ENCODE measurements around the gene SDC3.
"Not testable (repeated sequence)": the region's sequence is repeated elsewhere in the genome, so short reads cannot be mapped to it uniquely, and the experiment has no call there.

SDC3 gene, protein sequence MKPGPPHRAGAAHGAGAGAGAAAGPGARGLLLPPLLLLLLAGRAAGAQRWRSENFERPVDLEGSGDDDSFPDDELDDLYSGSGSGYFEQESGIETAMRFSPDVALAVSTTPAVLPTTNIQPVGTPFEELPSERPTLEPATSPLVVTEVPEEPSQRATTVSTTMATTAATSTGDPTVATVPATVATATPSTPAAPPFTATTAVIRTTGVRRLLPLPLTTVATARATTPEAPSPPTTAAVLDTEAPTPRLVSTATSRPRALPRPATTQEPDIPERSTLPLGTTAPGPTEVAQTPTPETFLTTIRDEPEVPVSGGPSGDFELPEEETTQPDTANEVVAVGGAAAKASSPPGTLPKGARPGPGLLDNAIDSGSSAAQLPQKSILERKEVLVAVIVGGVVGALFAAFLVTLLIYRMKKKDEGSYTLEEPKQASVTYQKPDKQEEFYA

DNA sequence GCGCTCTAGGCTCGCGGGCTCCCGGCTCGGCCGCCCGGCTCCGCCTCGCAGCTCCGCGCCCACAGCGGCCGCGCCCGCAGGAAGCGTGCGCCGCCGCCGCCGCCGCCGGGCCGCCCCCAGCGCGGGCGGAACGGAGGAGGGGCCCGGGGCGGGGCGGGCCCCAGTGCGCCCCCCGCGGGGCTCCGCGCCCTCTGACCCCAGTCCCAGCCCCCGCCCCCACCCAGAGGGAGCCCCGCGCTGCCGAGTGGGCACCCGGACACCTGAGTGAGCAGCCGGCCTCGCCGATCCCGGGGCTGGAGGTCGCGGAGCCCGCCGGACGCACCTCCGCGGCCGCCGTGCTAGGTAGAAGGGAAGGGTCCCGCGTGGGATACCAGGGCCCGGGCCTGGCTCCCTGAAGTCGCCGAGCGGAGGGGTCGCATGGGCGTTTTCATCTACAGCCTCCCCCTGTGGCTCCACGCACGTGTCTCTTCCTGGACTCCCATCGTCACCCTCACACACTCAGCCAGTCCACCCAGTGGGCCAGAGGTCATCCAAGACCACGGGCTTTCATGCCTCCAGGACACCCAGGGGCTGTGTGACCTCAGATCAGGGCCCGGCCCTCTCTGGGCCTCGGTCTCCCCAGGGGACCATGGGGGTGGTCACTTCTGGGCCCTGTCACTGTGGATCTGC is at the start of gene SDC3:
SDC3 (minus strand) TSS at position 63 of the 669 bp plus-strand sequence. CDS start 172 bp downstream, outside the sequence.
- DNase-seq, result no peak

DNA sequence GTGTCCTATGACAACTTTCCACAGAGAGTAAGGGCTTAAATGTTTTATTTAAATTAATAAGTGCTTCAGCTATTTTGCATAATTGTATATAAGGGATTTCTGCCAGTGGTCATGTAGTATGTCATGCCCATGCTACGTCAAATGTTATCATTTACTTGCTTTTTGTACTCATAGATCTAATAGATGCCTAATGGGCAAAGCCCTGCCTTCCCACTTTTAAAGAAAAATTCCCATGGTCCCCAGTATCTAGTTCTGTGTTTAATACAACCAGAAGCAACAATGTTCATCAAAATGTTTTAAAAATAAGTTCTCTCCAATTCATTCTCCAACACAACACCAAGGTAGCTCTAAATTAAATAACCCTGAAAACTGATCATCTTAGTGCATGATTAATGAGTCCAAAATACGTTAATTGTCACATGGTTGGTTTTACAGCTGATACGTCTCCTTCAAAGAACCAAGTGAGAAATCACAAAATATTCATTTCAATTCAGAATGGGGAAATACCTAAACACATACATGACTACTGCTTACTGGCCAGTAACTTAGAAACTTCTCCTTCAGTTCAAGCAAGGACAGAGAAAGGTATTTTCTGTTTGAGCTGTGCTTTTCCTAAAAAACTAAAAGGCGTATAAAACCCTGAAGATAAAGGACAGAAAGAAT is 49.1 kb upstream of the SDC3 start:
- no peak for DNase-seq

DNA sequence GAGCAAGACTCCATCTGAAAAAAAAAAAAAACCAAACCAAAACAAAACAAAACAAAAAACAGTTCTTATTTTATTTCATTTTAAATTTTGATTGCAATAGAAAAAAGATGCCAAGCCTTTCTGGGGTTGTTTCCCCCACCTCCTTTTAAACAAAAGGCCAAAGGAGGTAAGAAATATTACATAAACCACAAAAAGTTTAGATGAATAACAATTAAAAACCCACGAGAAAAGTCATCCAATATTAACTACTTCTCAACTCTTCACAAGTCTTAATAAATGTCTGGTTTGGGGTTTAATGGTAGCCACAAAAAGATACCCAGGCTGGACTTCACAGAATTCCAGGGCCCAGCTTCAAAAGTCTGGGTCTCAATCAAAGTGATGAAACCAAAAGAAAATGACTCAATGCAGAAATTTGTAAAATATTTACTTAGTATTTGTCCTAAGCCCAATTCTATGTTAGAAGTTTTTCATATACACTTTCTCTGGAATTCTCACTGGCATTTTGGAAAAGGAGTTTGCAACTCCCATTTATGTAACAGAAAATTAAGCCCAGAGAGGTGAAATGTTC is 47.0 kb upstream of the SDC3 start:
- no peak for DNase-seq

DNA sequence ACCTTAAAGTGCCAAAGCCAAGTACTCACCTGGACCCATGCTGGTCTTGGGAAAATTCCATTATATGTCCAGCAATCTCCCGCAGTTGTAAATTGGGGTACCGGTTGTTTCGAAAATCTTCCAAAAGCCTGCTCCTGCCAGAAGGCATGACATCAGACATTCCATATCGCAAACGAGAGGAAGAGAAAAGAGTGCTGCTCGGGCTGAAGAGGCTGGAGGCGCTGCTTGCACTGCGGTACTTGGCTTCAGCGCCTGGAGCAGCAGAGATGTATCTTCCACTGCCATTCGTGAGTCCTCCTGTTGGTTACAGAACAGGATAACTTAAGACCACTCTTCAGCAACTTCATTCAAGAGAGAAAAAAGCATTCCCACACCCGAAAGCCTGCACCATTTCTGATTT is 45.1 kb upstream of the SDC3 start:
- no peak for DNase-seq

DNA sequence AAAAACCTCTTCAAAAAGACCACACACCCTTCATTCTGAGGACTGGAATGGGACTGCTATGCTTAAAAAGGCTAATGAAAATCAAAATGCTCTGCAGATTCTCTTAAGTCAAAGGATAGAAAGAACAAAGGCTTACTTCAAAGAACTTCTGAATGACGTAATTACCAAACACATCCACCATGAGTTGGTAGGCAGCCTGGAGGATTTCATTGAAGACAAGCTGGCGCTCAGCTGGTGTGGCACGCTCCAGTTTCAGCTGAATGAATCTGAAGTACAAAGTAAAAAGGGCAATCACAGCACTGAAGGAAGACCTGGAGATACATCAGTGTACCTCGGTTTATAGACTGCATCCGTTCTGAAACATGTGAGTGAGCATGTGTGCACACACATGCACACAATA is 43.5 kb upstream of the SDC3 start:
- no peak for DNase-seq

DNA sequence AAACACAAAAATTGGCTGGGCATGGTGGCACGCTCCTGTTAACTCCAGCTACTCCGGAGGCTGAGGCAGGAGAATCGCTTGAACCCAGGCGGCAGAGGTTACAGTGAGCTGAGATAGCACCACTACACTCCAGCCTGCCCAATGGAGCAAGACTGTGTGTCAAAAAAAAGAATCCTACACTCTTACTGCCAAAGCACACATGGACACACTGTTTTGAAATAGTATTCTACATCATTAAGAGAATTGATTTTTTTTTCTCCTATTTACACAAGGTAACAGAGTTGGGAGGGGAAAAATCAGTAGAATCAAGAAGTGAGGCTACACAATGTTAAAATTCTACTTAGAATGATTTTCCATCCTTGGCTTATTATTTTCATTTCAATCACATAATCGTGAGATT is 42.1 kb upstream of the SDC3 start:
- no peak for DNase-seq

DNA sequence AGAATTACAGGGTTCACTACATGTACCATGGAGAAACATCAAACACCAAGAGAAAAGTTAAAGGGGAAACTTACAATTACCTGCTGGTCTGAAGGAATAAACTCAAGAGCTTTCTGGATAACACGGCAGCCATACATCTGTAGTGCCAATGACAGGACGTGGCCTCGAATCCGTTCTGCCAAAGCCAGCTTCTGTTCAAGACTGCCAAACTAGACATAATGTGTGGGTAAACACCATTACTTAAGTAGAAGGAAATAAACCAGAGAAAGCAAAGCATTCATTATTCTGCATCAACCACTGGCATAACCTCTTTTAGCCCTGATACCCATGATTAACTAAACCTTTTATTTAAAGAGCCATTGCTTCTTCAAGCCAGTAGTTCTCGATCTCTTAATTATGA is 41.5 kb upstream of the SDC3 start:
- DNase-seq, result peak; percentile 47

DNA sequence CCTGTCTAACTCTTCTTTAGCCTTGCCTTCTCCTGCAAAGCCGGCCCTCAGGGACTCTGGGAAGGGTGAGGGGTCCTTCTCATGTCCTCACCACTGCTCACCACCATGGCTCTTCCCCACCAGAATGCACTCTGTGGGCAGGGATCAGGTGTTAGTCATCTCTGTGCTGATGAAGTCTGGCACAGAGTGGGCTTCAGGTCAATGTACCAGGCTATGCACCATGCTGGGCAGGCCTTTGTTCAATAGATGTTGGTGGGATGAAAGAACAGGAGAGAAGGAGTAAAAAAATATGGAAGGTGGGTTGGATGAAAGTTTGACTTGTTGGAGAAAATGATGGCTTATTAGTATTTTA is 40.9 kb upstream of the SDC3 start:
- DNase-seq, result not testable (repeated sequence)

DNA sequence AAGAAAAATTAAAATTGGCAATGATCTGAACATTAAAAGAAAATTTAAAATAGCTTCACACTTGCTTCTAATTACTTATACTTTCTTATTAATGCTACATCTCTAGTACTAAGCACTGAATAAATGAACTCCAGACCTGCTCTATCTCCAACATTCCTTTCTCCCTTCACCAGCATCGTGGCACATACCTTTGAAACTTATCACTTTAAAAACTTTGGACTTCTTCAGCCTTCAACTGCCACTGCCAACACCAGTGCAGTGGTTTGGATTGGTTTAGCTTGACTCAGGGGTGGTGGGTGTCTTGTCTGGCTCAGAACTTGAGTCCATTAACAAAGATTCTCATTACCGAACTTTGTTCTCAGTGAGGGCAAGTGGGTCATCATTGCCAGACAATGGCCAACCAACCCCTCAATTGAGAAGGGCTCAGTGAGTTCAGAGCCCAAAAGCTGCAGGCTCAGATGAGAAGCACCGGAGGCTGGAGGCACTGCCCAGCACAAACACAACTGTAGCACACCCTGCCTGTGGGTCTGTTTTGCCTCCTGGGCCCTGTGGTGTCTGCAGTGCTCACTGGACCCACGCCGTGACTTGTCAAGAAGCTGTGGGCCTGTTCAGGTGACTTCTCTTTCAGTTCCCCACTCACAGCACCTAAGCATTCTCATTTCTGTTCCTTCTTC is 40.4 kb upstream of the SDC3 start:
- not testable (repeated sequence) for DNase-seq

DNA sequence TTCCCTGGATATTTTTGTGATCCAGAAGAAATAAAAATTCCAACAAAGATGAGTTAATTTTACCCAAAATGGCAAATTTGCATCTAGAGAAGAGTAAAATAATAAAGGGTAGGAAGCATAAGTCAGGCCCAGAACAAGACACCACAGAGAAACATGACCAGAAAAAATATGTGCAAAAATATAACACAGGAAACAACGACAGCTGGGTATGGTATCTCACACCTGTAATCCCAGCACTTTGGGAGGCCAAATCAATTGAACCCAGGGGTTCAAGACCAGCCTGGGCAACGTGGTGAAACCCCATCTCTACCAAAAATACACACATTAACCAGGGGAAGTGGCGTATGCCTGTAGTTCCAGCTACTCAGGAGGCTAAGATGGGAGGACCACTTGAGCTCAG is 39.7 kb upstream of the SDC3 start:
- no peak for DNase-seq

DNA sequence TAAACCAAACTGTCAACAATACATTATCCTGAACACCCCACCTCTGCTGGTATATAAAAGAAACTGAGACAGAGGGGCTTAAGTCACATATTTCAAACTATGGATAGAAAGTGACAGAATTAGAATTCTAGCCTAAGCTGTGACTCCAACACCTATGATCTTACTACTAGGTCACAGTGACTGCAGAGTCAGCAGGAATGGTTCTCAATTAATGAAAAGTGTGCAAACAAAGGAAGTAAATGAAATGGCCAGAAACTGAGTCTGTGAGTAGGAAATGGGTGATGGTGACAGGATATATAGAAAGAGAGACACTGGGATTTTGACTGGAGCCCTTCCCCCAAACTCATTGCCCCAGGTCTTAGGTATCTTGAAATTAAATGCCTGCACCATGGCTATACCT is 38.7 kb upstream of the SDC3 start:
- no peak for DNase-seq

DNA sequence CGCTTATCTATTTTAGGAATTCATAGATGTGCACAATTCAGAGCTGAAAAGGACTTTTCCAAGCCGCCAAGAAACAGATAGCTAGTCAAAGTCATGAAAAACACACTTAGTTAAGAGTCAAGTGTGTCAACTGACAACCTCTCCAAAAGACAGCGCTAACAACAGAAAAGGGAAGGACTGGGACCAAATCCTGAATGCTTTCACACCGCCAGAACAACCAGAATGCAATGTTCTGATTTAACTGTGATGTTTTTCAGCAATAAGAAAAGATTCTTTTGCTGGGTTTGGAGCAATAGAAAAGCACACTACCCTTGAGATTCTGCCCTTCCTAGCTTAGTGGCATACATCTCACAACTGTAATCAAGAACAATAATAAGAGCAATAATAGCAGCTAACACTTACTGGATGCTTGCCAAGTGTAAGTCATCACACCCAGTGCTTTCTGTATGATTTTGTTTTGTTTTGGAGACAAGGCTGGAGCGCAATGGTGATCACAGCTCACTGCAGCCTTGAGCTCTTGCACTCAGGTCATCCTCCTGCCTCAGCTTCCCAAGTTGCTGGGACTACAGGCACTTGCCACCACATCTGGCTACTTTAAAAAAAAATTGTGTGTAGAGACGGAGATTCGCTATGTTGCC is 33.9 kb upstream of the SDC3 start:
- DNase-seq, result peak; percentile 31

DNA sequence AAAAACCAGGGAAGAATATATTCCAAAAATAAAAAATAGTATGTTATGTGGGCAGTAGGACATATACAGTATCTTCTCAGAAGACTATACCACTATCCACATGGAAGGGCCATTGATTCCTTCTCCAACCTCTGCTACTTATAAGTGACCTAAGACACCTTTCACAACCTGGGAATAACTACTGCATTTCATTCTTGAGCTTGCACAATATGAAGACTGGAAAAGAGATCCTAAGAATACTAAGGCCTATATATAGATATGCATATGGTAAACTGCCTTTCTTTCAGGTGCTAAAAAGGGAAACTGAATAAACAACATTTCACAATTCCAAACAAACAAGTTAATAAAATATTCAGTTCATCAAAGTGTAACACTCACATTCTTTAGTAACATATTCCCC is 32.0 kb upstream of the SDC3 start:
- no peak for DNase-seq

DNA sequence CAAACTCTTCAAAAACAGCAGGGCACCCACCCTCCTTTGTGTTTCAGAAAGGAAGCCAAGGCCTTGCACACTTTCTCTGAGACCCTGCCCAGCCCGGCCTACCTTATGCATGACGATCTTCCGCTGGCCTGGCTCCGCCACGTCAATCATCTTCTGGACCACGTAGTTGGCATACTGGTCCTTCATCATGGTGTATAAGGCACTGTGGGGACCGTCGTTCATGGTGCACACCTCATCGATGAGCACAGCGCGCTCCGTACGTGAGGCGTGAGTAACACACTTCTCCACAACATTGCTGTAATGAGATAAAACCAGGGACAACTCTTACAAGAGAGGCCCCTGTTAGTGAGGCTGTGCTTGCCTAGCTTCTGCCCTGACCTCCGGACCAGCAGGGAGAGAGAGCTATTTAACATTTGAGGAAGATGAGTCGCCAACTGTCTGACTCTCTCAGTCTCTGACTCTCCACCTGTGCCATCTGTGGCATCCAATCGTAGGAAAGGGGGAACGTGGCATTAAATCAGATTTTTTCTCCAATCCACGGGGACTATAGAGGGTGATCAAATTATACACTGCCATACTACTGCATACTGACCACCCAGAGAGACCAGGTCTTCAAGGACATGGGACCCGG is 28.1 kb upstream of the SDC3 start:
- no peak for DNase-seq

DNA sequence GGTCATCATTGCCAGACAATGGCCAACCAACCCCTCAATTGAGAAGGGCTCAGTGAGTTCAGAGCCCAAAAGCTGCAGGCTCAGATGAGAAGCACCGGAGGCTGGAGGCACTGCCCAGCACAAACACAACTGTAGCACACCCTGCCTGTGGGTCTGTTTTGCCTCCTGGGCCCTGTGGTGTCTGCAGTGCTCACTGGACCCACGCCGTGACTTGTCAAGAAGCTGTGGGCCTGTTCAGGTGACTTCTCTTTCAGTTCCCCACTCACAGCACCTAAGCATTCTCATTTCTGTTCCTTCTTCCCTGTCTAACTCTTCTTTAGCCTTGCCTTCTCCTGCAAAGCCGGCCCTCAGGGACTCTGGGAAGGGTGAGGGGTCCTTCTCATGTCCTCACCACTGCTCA is 27.2 kb upstream of the SDC3 start:
- DNase-seq, result not testable (repeated sequence)

DNA sequence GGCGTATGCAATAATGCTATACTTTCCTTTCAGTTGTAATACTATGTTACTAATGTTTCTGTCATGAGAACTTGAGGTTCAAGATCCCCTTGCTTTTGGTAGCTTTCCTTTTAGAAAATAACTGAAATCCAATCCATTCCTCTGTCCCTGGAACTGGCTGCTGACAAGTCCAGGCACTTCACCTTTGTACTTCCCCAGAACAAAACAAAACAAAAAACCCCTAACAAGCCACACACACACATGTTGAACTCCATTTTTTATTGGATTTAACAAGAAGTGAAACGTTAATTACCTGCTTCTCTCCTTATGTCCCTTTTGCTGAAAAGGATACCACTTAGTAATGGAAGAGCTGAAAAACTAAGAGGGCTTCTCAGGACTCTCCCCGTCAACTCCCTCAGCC is 26.1 kb upstream of the SDC3 start:
- peak; percentile 22 for DNase-seq

DNA sequence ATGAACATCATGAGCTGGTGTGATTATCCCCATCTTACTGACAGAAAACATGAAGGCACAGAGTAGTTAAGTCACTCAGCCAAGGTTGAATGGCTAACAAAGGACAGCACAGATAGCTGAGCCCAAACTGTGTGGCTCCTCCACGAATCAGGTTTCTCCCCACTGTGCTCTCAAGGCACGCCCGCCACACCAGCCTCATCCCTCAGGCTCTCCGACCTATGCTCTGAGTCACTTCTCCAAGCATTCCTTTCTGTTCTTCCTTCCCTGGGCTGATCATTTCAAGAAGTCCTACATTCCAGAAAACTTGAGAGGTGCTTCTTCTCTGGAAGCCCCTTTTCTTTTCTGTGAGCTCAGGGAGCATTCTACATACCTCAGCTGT is 25.3 kb upstream of the SDC3 start:
- DNase-seq, result no peak

DNA sequence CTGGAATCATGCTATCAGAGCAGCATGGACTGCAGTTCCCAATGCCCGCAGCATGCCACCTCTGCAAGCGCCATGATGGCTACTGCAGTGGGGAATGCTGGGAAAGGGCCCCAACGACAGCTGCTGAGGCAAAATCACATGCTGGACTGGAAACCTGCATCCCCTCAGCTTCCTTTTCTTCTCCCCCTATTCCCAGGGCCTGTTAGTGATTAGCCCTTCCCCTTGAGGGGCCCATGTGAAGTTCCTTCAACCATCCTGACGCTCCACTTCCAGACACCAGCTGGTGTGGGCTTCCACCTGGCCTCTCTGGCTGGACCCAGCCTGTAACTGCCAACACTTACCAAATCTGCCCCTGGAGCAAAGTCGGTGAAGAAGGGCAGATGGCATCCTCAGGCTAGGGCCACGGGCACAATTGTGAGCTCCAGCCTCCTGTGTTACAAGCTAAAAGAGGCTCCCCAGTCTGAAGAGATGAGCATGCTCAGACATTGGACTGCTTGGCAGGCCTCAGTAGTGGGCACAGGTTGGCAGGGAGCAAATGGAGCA is 22.1 kb upstream of the SDC3 start:
- no peak for DNase-seq

DNA sequence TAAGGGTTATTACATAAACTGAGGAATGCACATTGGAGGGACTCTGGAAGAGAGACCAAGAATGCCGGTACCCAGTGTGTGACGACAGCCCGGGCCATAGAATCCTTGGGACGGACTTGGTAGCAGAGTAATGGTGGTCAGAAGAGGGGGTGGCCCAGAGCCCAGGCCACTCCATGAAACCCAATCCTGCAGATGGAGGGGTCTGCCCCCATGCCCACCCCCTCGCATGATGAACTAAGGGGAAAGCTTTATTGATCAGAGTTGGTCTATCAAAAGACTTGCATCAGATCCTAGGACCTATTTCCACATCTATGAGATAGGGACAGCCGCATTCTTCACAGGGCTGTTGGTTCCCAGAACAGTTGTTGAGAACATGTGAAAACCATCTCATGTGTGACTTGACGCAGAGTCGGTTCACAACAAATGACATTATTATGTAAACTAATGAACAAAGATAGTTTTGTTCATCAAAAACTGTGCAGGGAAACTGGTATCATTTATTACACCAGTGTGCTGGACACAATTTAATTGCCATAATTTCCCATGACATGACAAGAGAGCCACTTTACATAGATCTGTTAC is 21.5 kb upstream of the SDC3 start:
- DNase-seq, result no peak

DNA sequence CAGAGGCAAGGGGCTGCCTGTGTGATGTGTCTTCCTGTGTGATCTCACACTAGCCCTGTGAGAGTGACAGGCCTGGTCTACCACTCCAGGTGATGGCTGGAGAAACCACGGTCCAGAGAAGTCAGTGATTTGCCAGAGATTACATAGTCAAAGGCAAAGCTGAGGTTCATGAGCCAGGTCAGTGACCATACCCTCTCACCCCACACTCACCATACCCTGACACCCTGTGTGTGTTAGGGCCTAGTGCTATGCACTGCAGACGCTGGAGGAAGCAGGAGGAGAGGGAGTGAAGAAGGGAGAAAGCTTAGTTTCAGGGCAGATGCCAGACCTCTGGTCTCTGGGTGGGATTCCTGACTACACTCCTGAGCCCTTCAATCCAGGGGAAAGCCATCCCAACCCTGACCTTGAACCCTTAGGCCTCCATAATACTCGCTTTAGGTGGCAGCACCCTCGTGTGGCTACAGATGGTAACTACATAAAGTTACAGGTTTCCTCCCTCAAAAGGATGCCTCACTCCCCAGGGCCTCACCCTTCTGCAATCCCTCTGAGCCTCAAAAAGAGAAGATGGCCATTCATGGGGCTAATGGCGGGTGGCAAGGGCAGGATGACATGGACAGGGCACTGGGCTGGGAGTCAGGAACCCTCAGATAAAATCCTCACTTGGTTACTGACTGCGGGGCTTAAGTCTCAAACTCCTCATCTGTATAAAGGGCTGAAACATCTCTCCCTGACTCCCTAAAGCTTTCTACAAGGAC is 20.8 kb upstream of the SDC3 start:
- DNase-seq, result peak; percentile 38

DNA sequence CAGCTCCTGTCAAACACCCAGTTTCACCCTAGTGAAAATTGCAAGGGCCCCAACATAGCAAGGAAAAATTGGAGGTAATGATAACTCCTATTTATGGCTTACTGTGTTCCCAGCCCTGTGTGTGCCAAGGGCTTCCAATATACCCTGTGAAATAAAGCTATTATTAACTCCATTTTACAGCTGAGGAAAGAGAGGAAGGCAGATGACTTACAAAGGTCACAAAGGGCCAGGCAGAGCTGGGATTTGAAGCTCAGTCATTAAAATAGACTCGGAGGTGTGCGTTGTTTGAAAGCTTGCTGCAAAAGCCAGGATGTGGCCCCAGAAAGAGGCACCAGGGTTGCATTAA is 20.2 kb upstream of the SDC3 start:
- no peak for DNase-seq

Measured in NCI-H1105 (cell line).